ENCODE data around the gene MYH11. TPM values are rescaled to one million over a fixed set of nuclear protein-coding genes. Genes with fewer than 3 reads are reported as not detected.
"Not testable (repeated sequence)": the region's sequence is repeated elsewhere in the genome, so short reads cannot be mapped to it uniquely, and the experiment has no call there.

Gene MYH11
- total RNA-seq, 1 experiment from 2014 or later: 0.03 TPM

DNA sequence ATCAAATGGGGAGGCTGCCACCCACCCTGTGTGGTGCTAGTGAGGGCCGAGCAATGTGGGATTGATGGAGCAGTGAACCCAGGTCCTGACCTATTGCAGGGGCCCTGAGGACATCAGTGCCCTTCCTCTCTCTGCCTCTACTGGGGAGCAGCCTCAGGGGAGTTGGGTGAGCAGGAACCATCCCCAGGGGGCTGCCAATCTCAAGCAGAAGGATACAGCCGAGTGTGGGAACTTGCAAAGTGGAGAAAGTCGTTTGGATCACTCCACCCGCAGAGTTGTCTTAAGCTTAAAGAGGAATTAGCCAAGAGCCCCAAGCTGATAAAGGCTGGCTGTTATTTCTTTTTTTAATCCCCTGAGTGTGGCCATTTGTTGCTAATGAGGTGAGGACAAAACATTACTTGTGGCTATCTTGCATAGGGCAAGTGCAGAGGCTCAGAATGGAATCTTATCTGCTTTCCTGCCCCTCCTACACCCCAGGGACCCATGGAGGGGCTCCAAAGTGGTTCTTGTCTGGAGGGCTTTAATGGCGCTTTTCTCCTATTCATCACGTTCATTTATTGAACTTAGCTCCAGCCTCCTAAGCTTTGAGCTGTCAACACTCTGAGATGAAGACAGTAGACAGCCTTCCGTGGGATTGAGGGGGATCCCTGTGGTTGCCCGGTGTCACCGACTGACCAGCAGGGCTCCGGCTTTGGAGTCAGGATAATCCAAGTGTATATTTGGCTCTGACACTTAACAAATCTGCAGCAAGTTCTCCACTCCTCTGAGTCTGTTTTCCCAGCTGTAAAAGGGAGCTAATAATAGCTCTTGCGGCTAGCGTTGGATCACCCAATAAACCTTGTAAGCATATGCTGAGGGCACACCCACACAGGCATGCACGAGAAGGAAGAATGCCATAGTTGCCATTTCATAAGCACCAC lies 45.1 kb downstream of the MYH11 start:
- DNase-seq (ENCODE audit: low read depth): peak; percentile 41

- no peak for DNase-seq (ENCODE audit: low read depth)
Observed at GRCh38 chr16:15810949-15811348, 45.9 kb downstream of the MYH11 start.

GRCh38 chr16:15810411-15810810 lies 46.4 kb downstream of the MYH11 start:
- no peak for DNase-seq (ENCODE audit: low read depth)

GRCh38 chr16:15809297-15809696 lies 47.5 kb downstream of the MYH11 start:
- not testable (repeated sequence) for DNase-seq (ENCODE audit: low read depth)

GRCh38 chr16:15808071-15808470 lies 48.8 kb downstream of the MYH11 start:
- no peak for DNase-seq (ENCODE audit: low read depth)

- DNase-seq (ENCODE audit: low read depth): no peak
Observed at GRCh38 chr16:15807603-15808009, 49.2 kb downstream of the MYH11 start.

- DNase-seq (ENCODE audit: low read depth): no peak
Observed at GRCh38 chr16:15803618-15804017, 53.2 kb downstream of the MYH11 start.

DNA sequence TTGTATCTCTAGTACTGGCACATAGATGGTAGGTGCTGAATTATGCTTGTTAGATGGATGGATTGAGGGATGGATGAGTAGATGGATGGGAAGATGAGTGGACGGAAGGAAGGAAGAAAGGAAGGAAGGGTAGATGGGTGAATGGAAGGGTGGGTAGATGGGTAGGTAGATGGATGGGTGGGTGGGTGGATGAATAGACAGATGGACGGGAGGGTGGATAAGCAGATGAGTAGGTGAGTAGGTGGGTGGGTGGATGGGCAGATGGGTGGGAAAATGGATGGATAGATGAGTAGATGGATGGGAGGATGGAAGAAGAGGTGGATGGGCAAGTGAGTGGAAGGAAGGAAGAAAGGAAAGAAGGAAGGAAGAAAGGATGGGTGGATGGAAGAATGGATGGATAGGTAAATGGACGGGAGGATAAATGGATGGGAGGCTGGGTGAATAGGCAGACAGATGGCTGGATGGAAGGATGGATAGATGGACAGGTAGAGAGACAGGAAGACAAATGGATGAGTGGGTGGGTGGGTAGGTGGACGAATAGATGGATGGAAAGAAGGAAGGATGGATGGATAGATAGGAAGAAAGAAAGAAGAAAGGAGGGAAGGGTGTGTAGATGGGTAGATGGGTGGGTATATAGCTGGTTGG lies 56.9 kb downstream of the MYH11 start:
- DNase-seq (ENCODE audit: low read depth): no peak

DNA sequence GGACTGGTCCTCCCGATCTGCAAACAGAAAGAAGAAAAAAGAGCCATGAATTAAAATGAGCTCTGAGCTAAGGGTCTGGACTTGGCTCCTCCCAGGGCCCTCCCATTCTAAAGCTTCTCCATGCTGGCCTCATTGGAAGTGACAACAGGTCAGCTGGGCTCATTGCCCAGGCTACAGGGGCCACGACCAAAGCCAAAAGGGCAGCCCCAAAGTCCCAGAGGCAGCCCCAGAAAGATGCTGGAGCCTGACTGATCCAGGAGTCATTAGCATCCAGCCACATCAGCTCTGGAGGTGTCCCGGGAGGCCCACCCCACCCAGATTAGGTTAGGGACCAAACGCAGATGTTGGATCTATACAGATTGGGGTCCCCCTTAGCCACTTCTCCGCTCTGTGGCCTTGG lies 58.2 kb downstream of the MYH11 start:
- DNase-seq (ENCODE audit: low read depth): no peak

GRCh38 chr16:15796885-15797284 lies 59.9 kb downstream of the MYH11 start:
- DNase-seq (ENCODE audit: low read depth): no peak

GRCh38 chr16:15795615-15796014 lies 61.2 kb downstream of the MYH11 start:
- DNase-seq (ENCODE audit: low read depth): no peak

GRCh38 chr16:15792563-15792971 lies 64.3 kb downstream of the MYH11 start:
- no peak for DNase-seq (ENCODE audit: low read depth)

DNA sequence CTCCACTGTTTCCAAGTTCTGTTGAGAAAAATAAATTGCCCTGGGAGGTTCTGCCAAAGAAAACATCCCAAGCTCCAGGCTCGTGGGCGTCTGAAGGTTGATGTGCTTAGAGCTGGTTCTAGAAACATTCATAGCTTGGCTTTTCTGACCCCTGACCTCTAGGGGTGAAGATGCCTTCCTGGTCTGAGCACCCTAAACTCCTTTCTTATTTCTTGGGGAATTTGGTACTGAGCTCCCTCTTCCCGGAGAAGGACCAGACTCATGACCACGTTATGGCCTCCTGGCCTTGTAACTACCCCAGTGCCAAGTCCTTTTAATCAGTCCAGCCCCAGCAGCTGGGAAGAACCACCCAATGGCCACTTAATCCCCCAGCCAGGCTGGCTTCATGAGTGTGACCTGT lies 66.4 kb downstream of the MYH11 start:
- DNase-seq (ENCODE audit: low read depth): no peak

DNA sequence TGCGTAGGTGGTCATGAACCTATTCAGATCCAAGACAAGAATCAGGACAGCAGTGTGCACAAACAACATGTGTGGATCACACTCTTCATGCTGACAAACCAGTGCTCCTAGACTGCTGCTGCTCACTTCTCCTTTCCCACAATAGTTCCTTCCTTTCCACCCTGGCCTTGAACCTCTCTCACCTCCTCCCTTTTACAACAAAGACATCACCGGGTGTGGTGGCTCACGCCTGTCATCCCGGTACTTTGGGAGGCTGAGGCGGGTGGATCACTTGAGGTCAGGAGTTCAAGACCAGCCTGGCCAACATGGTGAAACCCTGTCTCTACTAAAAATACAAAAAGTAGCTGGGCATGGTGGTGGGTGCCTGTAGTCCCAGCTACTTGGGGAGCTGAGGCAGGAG lies 67.0 kb downstream of the MYH11 start:
- DNase-seq (ENCODE audit: low read depth): not testable (repeated sequence)

- DNase-seq (ENCODE audit: low read depth): no peak
Observed at GRCh38 chr16:15788846-15789239, 68.0 kb downstream of the MYH11 start.

GRCh38 chr16:15786501-15786900 lies 70.3 kb downstream of the MYH11 start:
- DNase-seq (ENCODE audit: low read depth): no peak

- peak; percentile 9 for DNase-seq (ENCODE audit: low read depth)
Observed at GRCh38 chr16:15785386-15786059, 71.3 kb downstream of the MYH11 start.

DNA sequence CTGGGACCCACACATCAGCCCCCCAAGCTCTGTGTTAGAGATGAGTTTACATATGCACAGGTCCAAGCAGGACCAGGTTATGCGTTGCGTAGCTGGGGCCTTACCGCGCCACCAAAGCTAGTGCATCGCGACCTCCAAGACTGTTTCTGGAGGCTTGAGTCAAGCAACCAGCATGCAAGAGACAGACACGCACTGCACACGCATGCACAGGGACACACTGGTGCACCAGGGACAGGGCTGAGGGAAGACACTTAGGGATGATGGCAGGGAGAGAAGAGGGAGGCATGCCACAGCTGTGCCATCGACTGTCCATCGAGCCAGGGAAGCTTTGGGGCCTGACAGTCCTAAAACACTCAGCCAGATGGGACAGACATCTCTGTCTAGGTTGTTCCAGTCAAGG lies 72.8 kb downstream of the MYH11 start:
- DNase-seq (ENCODE audit: low read depth): no peak

- DNase-seq (ENCODE audit: low read depth): peak; percentile 16
Observed at GRCh38 chr16:15782573-15783365, 74.1 kb downstream of the MYH11 start.

DNA sequence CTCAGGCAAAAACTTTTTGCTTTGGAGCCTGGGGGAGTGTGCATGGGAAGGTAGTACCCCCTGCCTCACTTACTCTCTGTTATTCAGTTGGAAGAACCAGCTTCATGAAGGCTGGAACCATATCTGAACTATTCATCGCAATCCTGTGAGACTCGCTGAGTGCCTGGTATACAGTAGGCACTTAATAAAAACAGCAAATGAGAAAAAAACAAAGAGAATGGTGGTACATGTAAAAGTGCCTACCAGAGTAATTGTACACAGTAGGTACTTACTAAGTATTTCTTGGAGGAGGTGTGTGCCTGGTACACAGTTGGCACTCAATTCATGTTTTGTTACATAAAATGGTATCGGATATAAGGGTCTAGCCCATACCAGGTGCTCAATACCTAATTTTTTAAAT lies 75.2 kb downstream of the MYH11 start:
- DNase-seq (ENCODE audit: low read depth): no peak

- DNase-seq (ENCODE audit: low read depth): no peak
Observed at GRCh38 chr16:15780805-15781204, 76.0 kb downstream of the MYH11 start.
